GM19239 (cell line): ENCODE measurements around the gene FAM169A.
"Not testable (repeated sequence)": the region's sequence is repeated elsewhere in the genome, so short reads cannot be mapped to it uniquely, and the experiment has no call there.

Experiments used
- DNase-seq: peaks from one replicate; pipeline ENCODE4 v3.0.0; 2011; ENCODE audit warnings: low spot score; ENCODE audit not compliant: insufficient read length
- FAIRE-seq: peaks from 2 replicates; lab custom pipeline; 2011; peaks lifted over from hg19 to GRCh38; lab: Jason Lieb, UNC

FAM169A gene

GRCh38 chr5:74870299-74871067 lies 4.3 kb upstream of the FAM169A start:
- no peak for FAIRE-seq
- DNase-seq, result no peak

GRCh38 chr5:74869414-74869813 lies 3.2 kb upstream of the FAM169A start:
- FAIRE-seq, DNase-seq: not testable (repeated sequence)

GRCh38 chr5:74866596-74867162 lies 492 bp upstream of the FAM169A start:
- no peak for FAIRE-seq
- DNase-seq, result no peak

GRCh38 chr5:74865256-74865803 lies 857 bp downstream of the FAM169A start:
- no peak for FAIRE-seq
- DNase-seq, result no peak

GRCh38 chr5:74864823-74865222 lies 1.4 kb downstream of the FAM169A start:
- DNase-seq, result no peak
- FAIRE-seq, result no peak

- DNase-seq, result no peak
- no peak for FAIRE-seq
Observed at GRCh38 chr5:74863726-74864125, 2.5 kb downstream of the FAM169A start.

GRCh38 chr5:74862221-74862620 lies 4.0 kb downstream of the FAM169A start:
- FAIRE-seq (no peak), DNase-seq (no peak)

GRCh38 chr5:74856975-74857374 lies 9.2 kb downstream of the FAM169A start:
- FAIRE-seq, DNase-seq: not testable (repeated sequence)

GRCh38 chr5:74853256-74853655 lies 12.9 kb downstream of the FAM169A start:
- no peak for DNase-seq
- no peak for FAIRE-seq

GRCh38 chr5:74851684-74852353 lies 14.4 kb downstream of the FAM169A start:
- no peak for DNase-seq
- no peak for FAIRE-seq

GRCh38 chr5:74850789-74851425 lies 15.3 kb downstream of the FAM169A start:
- no peak for DNase-seq
- FAIRE-seq, result no peak

- FAIRE-seq, result no peak
Observed at GRCh38 chr5:74850030-74850429, 16.2 kb downstream of the FAM169A start.

GRCh38 chr5:74848553-74849025 lies 17.6 kb downstream of the FAM169A start:
- no peak for FAIRE-seq
- no peak for DNase-seq

More at GRCh38 chr5:74850030-74850429, 16.2 kb downstream of the FAM169A start:
- no peak for DNase-seq

- no peak for DNase-seq
- no peak for FAIRE-seq
Observed at GRCh38 chr5:74839229-74839628, 27.0 kb downstream of the FAM169A start.

GRCh38 chr5:74838262-74838661 lies 27.9 kb downstream of the FAM169A start:
- FAIRE-seq, result no peak
- DNase-seq, result no peak

- no peak for DNase-seq
- FAIRE-seq, result no peak
Observed at GRCh38 chr5:74837115-74837514, 29.1 kb downstream of the FAM169A start.

- DNase-seq, result no peak
- FAIRE-seq, result no peak
Observed at GRCh38 chr5:74833537-74834266, 32.5 kb downstream of the FAM169A start.

GRCh38 chr5:74829413-74829812 lies 36.8 kb downstream of the FAM169A start:
- FAIRE-seq (no peak), DNase-seq (no peak)

- DNase-seq, result no peak
- peak; percentile 4 for FAIRE-seq
Observed at GRCh38 chr5:74822288-74822687, 43.9 kb downstream of the FAM169A start.

GRCh38 chr5:74816875-74817274 lies 49.3 kb downstream of the FAM169A start:
- no peak for DNase-seq

More at GRCh38 chr5:74816875-74817274, 49.3 kb downstream of the FAM169A start:
- FAIRE-seq, result no peak
